HepG2 (cell line): ENCODE results near the gene PHYHIPL. TPM values are rescaled to one million over a fixed set of nuclear protein-coding genes. Genes with fewer than 3 reads are reported as not detected.
A peak's percentile ranks its signal among the peaks of the same experiment; 100 is the strongest.

Experiments
- AHDC1 ChIP-seq: sonication (generic); formaldehyde crosslinking; IDR thresholded peaks from 2 replicates; pipeline ENCODE4 v1.5.1; 2020; ENCODE audit warnings: mild to moderate bottlenecking, missing genetic modification reagents, borderline replicate concordance
- CREM ChIP-seq, 2 experiments: sonication (generic) in 1 of 2; formaldehyde crosslinking in 1 of 2; IDR thresholded peaks; 2 replicates each; pipeline versions ENCODE4 v1.4.0 to v1.6.1; 2016 to 2020; ENCODE audit warnings: antibody characterized with exemption in 1 of 2, mild to moderate bottlenecking in 1 of 2, missing genetic modification reagents in 1 of 2
- EP300 ChIP-seq, 3 experiments: sonication (generic) in 1 of 3; formaldehyde crosslinking in 1 of 3; IDR thresholded peaks; 2 replicates each; pipeline versions ENCODE4 v1.5.1 to v1.6.1; 2011 to 2020; ENCODE audit warnings: low read depth in 2 of 3, low read length in 2 of 3, borderline replicate concordance in 1 of 3, improper control_type of control experiment in 1 of 3, mild to moderate bottlenecking in 1 of 3, missing genetic modification reagents in 1 of 3, moderate library complexity in 1 of 3
- FOXA3 ChIP-seq: IDR thresholded peaks from 2 replicates; pipeline ENCODE4 v1.6.1; 2016; ENCODE audit warnings: missing genetic modification reagents, missing compliant biosample characterization
- GATAD2A ChIP-seq: IDR thresholded peaks from 2 replicates; pipeline ENCODE4 v1.6.1; 2016
- HDAC2 ChIP-seq: sonication (generic); formaldehyde crosslinking; IDR thresholded peaks from 2 replicates; pipeline ENCODE4 v1.4.0; 2020; ENCODE audit warnings: missing genetic modification reagents
- KDM6A ChIP-seq: IDR thresholded peaks from 2 replicates; pipeline ENCODE4 v1.6.1; 2016; ENCODE audit warnings: low read depth
- NCOA2 ChIP-seq: sonication (generic); formaldehyde crosslinking; IDR thresholded peaks from 2 replicates; pipeline ENCODE4 v1.8.0; 2022; ENCODE audit warnings: inconsistent platforms
- NR2F6 ChIP-seq, 2 experiments: IDR thresholded peaks; 2 replicates each; pipeline ENCODE4 v1.6.1; 2016; ENCODE audit warnings: antibody characterized with exemption in 1 of 2, mild to moderate bottlenecking in 1 of 2
- PHF20 ChIP-seq: sonication (generic); formaldehyde crosslinking; IDR thresholded peaks from 2 replicates; pipeline ENCODE4 v1.5.0; 2020; ENCODE audit warnings: mild to moderate bottlenecking, missing genetic modification reagents
- RBM22 ChIP-seq: fragments of 200-400 bp; formaldehyde crosslinking; optimal IDR thresholded peaks from 2 replicates; pipeline ENCODE3; 2017; ENCODE audit warnings: mild to moderate bottlenecking, low read length, moderate library complexity
- RXRB ChIP-seq: IDR thresholded peaks from 2 replicates; pipeline ENCODE4 v1.6.1; 2016; ENCODE audit warnings: borderline replicate concordance, missing genetic modification reagents, missing compliant biosample characterization
- ZMYM4 ChIP-seq: sonication (generic); formaldehyde crosslinking; IDR thresholded peaks from 2 replicates; pipeline ENCODE4 v1.8.1; 2023; ENCODE audit warnings: mild to moderate bottlenecking, missing genetic modification reagents
- ZUFSP ChIP-seq: sonication (generic); formaldehyde crosslinking; IDR thresholded peaks from 2 replicates; pipeline ENCODE4 v1.9.0; 2021; ENCODE audit warnings: missing genetic modification reagents, mild to moderate bottlenecking, borderline replicate concordance
- polyA plus RNA-seq, 8 experiments: library from polyadenylated mRNA; depleted of rRNA in 3 of 8; stranded (reverse) in 7 of 8; unstranded in 1 of 8; fragments of >200 nt; fragmentation: Illumina TruSeq in 4 of 8; extraction: Trizol in 4 of 8; gene quantifications; 2 replicates each; pipeline versions ENCODE4 v1.2.1 to v1.2.3, GENCODE V29; 2011 to 2016; ENCODE audit warnings: low read depth in 4 of 8, missing spikeins in 1 of 8, mixed read lengths in 1 of 8; ENCODE audit not compliant: insufficient read depth in 1 of 8
- total RNA-seq, 5 experiments: library from RNA; depleted of rRNA; stranded (reverse); fragments of >200 nt; fragmentation: Illumina TruSeq; extraction: Trizol; gene quantifications; 2 replicates each; pipeline ENCODE4 v1.2.3, GENCODE V29; 2016; ENCODE audit warnings: low read depth in 1 of 5
- TF ChIP-seq, protein P1 (sequence below): sonication (generic); formaldehyde crosslinking; IDR thresholded peaks from 2 replicates; pipeline ENCODE4 v1.4.0; 2020; ENCODE audit warnings: mild to moderate bottlenecking, missing genetic modification reagents, borderline replicate concordance
- TF ChIP-seq, protein P2 (sequence below): IDR thresholded peaks from 2 replicates; pipeline ENCODE4 v1.6.1; 2016; ENCODE audit warnings: low read depth, borderline replicate concordance

Gene PHYHIPL
- total and polyA plus RNA-seq, 2 of the 13 experiments (the other 11 are each of a cell fraction or from before 2014, with no cell fraction given): 40.6 to 78.5 TPM

- TF ChIP-seq, protein P1, sequence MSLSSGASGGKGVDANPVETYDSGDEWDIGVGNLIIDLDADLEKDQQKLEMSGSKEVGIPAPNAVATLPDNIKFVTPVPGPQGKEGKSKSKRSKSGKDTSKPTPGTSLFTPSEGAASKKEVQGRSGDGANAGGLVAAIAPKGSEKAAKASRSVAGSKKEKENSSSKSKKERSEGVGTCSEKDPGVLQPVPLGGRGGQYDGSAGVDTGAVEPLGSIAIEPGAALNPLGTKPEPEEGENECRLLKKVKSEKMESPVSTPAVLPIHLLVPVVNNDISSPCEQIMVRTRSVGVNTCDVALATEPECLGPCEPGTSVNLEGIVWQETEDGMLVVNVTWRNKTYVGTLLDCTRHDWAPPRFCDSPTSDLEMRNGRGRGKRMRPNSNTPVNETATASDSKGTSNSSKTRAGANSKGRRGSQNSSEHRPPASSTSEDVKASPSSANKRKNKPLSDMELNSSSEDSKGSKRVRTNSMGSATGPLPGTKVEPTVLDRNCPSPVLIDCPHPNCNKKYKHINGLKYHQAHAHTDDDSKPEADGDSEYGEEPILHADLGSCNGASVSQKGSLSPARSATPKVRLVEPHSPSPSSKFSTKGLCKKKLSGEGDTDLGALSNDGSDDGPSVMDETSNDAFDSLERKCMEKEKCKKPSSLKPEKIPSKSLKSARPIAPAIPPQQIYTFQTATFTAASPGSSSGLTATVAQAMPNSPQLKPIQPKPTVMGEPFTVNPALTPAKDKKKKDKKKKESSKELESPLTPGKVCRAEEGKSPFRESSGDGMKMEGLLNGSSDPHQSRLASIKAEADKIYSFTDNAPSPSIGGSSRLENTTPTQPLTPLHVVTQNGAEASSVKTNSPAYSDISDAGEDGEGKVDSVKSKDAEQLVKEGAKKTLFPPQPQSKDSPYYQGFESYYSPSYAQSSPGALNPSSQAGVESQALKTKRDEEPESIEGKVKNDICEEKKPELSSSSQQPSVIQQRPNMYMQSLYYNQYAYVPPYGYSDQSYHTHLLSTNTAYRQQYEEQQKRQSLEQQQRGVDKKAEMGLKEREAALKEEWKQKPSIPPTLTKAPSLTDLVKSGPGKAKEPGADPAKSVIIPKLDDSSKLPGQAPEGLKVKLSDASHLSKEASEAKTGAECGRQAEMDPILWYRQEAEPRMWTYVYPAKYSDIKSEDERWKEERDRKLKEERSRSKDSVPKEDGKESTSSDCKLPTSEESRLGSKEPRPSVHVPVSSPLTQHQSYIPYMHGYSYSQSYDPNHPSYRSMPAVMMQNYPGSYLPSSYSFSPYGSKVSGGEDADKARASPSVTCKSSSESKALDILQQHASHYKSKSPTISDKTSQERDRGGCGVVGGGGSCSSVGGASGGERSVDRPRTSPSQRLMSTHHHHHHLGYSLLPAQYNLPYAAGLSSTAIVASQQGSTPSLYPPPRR: peak; percentile 36; the same call in 1 of the 2 replicates
- TF ChIP-seq RBM22 (peak; percentile 72), ZUFSP (CRISPR knock-in tag) (no peak), NR2F6 (IDR thresholded peaks at IDR 0.05) (no peak; the same call in 1 of the 2 replicates), NR2F6 (CRISPR knock-in tag; IDR thresholded peaks at IDR 0.05) (peak; percentile 27; the same call in 1 of the 2 replicates), AHDC1 (peak; percentile 63; the same call in 1 of the 2 replicates), KDM6A (CRISPR knock-in tag) (peak; percentile 81), EP300 (IDR thresholded peaks at IDR 0.05; ENCODE audit: low read depth in 2 of 2, low read length in 2 of 2) (peak in 1 of 2 experiments; percentile 78; a peak in 2 of 4 replicates), EP300 (CRISPR knock-in tag; IDR thresholded peaks at IDR 0.05; ENCODE audit: borderline replicate concordance) (no peak), HDAC2 (CRISPR knock-in tag) (peak; percentile 83), GATAD2A (CRISPR knock-in tag) (peak; percentile 94), NCOA2 (CRISPR knock-in tag) (peak; percentile 79), PHF20 (CRISPR knock-in tag) (no peak), FOXA3 (CRISPR knock-in tag) (peak; percentile 62), ZMYM4 (peak; percentile 57; the same call in 1 of the 2 replicates), CREM (IDR thresholded peaks at IDR 0.05) (peak; percentile 66; the same call in 1 of the 2 replicates), CREM (CRISPR knock-in tag; IDR thresholded peaks at IDR 0.05) (no peak), RXRB (CRISPR knock-in tag) (peak; percentile 47)
- TF ChIP-seq, protein P2, sequence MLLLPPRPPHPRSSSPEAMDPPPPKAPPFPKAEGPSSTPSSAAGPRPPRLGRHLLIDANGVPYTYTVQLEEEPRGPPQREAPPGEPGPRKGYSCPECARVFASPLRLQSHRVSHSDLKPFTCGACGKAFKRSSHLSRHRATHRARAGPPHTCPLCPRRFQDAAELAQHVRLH (CRISPR knock-in tag): no peak
These were observed 39.9 kb downstream of the PHYHIPL start (continued) for GRCh38 chr10:59216178-59216869.
